ENCODE measurements around the gene HDDC2. TPM values are rescaled to one million over a fixed set of nuclear protein-coding genes. Genes with fewer than 3 reads are reported as not detected.

HDDC2 gene
- total and polyA plus RNA-seq, 2 donors from 2014 or later = 69.8 to 161 TPM

DNA sequence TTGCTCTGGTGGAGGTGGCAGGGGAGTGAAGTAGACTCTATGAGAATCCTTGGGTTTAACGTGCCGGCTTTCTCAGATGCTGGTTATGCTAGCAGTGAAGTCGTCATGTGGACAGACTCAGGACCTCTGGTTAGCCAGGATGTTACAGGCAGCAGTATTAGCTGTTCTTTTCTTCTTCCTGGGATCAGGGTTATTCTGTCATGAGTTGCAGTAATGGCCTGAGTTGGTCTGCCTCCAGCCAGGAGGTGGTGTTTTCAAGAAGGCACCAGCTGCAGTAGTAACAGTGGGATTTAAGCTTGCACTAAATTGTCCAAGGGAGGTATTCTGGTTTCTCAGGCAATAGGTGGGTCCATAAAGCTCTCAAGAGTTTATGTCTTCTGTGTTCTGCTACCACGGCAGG lies 56.7 kb downstream of the HDDC2 start:
- Histone ChIP-seq H3K4me3 (ENCODE audit: low read length in 3 of 3) (no peak overlapping the region), H3K9me3 (ENCODE audit: control insufficient read depth in 2 of 3, insufficient read depth in 1 of 3, low read length in 3 of 3) (no peaks in the 10 kb centered on the region), H3K4me1 (ENCODE audit: control insufficient read depth in 2 of 3, insufficient read depth in 2 of 3, low read depth in 1 of 3, low read length in 3 of 3) (peaks cover 0 to 2% (median 0%) of the 10 kb centered on the region in 3 donors), H3K36me3 (ENCODE audit: control insufficient read depth in 2 of 3, insufficient read depth in 3 of 3, low read length in 3 of 3) (no peaks in the 10 kb centered on the region), H3K9ac (ENCODE audit: low read length in 3 of 3) (no peak overlapping the region), H3K27ac (ENCODE audit: low read depth in 2 of 2, low read length in 2 of 2) (no peak overlapping the region), H3K27me3 (ENCODE audit: control insufficient read depth, insufficient read depth, low read length) (no peaks in the 10 kb centered on the region)
- DNase-seq = no peak
- TF ChIP-seq, protein P1, sequence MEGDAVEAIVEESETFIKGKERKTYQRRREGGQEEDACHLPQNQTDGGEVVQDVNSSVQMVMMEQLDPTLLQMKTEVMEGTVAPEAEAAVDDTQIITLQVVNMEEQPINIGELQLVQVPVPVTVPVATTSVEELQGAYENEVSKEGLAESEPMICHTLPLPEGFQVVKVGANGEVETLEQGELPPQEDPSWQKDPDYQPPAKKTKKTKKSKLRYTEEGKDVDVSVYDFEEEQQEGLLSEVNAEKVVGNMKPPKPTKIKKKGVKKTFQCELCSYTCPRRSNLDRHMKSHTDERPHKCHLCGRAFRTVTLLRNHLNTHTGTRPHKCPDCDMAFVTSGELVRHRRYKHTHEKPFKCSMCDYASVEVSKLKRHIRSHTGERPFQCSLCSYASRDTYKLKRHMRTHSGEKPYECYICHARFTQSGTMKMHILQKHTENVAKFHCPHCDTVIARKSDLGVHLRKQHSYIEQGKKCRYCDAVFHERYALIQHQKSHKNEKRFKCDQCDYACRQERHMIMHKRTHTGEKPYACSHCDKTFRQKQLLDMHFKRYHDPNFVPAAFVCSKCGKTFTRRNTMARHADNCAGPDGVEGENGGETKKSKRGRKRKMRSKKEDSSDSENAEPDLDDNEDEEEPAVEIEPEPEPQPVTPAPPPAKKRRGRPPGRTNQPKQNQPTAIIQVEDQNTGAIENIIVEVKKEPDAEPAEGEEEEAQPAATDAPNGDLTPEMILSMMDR (IDR thresholded peaks at IDR 0.05; ENCODE audit: borderline replicate concordance, extremely low read depth, insufficient read depth) = no peak
- FAIRE-seq = no peak
- intact Hi-C loops (cut with DNase I) = no loop called here

DNA sequence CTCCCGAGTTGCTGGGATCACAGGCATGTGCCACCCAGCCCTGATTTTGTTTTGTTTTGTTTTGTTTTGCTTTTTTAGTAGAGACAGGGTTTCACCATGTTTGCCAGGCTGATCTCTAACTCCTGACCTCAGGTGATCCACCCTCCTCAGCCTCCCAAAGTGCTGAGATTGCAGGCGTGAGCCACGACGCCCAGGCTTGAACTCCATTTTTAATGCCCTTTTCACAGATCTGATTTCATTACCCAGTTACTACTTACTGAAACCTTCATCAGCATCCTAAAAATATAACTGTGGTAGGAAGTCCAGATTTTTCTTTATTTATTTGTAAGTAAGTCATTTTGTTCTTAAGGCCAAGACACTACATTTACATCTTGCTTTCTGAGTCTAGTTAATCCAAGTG lies 64.0 kb downstream of the HDDC2 start:
- no peak overlapping the region for H3K4me3 ChIP-seq (ENCODE audit: low read length in 3 of 3)
- H3K27ac ChIP-seq (ENCODE audit: low read depth in 2 of 2, low read length in 2 of 2) = no peak overlapping the region
- no peaks in the 10 kb centered on the region for H3K27me3 ChIP-seq (ENCODE audit: control insufficient read depth, insufficient read depth, low read length)
- no peaks in the 10 kb centered on the region for H3K36me3 ChIP-seq (ENCODE audit: control insufficient read depth in 2 of 3, insufficient read depth in 3 of 3, low read length in 3 of 3)
- FAIRE-seq (no peak), DNase-seq (no peak)
- TF ChIP-seq, protein P1 (IDR thresholded peaks at IDR 0.05; ENCODE audit: borderline replicate concordance, extremely low read depth, insufficient read depth) = no peak
- no peaks in the 10 kb centered on the region for H3K9me3 ChIP-seq (ENCODE audit: control insufficient read depth in 2 of 3, insufficient read depth in 1 of 3, low read length in 3 of 3)
- H3K4me1 ChIP-seq (ENCODE audit: control insufficient read depth in 2 of 3, insufficient read depth in 2 of 3, low read depth in 1 of 3, low read length in 3 of 3) = peaks cover 0 to 9% (median 5%) of the 10 kb centered on the region in 3 donors
- intact Hi-C loops (cut with DNase I) = no loop called here
- no peak overlapping the region for H3K9ac ChIP-seq (ENCODE audit: low read length in 3 of 3)

DNA sequence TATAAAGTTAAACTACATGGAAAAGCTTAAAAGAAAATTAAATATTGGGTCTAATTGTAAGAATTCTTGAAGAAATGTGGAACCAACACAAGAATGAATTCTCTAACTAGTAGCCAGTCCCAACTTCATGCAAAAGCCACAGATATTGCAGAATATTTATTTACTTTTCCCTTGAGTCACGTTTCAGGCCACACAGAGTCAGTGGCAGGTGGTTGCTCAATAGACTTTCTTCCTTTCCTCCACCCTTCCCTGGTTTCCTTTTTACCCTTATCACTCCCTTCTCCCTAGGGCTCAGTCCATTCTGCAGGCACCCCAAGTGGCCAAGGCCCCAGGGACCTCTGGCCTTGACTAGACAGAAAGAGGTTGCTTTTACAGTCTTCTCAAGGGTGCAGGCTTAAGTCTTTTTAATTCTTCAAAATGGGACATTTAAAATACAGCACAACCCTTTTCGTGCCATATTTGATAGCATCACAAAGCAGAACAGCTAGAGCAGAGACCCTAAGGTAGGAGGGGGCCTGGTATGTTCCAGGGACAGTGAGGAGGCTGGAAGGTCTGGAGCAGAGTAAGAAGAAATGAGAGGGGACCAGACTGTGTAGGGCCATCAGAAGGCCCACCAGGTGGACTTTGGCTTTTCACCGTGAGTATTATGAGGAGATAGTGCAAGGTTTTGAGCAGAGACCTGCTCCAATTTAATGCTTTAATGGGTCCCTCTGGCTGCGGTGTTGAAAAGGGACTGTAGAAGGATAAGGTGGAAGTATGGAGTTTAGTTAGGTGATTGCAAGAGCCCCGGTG lies 65.0 kb downstream of the HDDC2 start:
- FAIRE-seq = no peak
- peaks cover 0 to 9% (median 5%) of the 10 kb centered on the region in 3 donors for H3K4me1 ChIP-seq (ENCODE audit: control insufficient read depth in 2 of 3, insufficient read depth in 2 of 3, low read depth in 1 of 3, low read length in 3 of 3)
- no peaks in the 10 kb centered on the region for H3K9me3 ChIP-seq (ENCODE audit: control insufficient read depth in 2 of 3, insufficient read depth in 1 of 3, low read length in 3 of 3)
- H3K9ac ChIP-seq (ENCODE audit: low read length in 3 of 3) = no peak overlapping the region
- H3K27ac ChIP-seq (ENCODE audit: low read depth in 2 of 2, low read length in 2 of 2) = no peak overlapping the region
- no peak overlapping the region for H3K4me3 ChIP-seq (ENCODE audit: low read length in 3 of 3)
- no peak for DNase-seq
- TF ChIP-seq, protein P1 (IDR thresholded peaks at IDR 0.05; ENCODE audit: borderline replicate concordance, extremely low read depth, insufficient read depth) = no peak
- intact Hi-C loops (cut with DNase I) = no loop called here
- no peaks in the 10 kb centered on the region for H3K27me3 ChIP-seq (ENCODE audit: control insufficient read depth, insufficient read depth, low read length)
- no peaks in the 10 kb centered on the region for H3K36me3 ChIP-seq (ENCODE audit: control insufficient read depth in 2 of 3, insufficient read depth in 3 of 3, low read length in 3 of 3)

Measured in kidney (tissue), 14 donors.